ENCODE data around the gene PFDN4.
"Not testable (repeated sequence)": the region's sequence is repeated elsewhere in the genome, so short reads cannot be mapped to it uniquely, and the experiment has no call there.

Gene PFDN4

DNA sequence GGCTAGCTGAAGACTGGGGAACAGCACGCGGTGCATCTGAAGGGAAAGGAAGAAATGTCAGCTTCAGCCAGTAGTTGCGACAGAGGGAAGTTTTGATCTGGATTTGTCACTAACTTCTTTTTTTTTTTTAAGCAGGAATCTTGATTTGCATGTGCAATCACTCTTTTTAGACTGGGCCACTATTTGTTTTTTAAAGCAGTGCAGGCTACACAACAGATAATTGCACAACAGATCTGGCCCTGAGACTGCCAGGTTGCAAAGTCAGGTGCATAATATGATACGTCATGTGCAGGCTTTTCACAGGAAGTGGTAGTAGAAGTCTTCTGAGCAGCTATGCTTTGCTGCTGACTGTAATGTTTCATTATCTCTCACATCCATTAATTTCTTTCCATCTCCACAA lies 13.5 kb downstream of the PFDN4 start:
- peaks cover 4% of the 10 kb centered on the region for H3K4me1 ChIP-seq (ENCODE audit: control insufficient read depth, insufficient read depth, low read length)
- no peaks in the 10 kb centered on the region for H3K27me3 ChIP-seq (ENCODE audit: control insufficient read depth, insufficient read depth, low read length)
- no peaks in the 10 kb centered on the region for H3K36me3 ChIP-seq (ENCODE audit: control insufficient read depth, insufficient read depth, low read length)
- H3K9ac ChIP-seq (ENCODE audit: low read depth, low read length), result no peak overlapping the region
- H3K9me3 ChIP-seq (ENCODE audit: control insufficient read depth, insufficient read depth, low read length), result no peaks in the 10 kb centered on the region
- H3K4me3 ChIP-seq (ENCODE audit: low read depth, low read length), result no peak overlapping the region

DNA sequence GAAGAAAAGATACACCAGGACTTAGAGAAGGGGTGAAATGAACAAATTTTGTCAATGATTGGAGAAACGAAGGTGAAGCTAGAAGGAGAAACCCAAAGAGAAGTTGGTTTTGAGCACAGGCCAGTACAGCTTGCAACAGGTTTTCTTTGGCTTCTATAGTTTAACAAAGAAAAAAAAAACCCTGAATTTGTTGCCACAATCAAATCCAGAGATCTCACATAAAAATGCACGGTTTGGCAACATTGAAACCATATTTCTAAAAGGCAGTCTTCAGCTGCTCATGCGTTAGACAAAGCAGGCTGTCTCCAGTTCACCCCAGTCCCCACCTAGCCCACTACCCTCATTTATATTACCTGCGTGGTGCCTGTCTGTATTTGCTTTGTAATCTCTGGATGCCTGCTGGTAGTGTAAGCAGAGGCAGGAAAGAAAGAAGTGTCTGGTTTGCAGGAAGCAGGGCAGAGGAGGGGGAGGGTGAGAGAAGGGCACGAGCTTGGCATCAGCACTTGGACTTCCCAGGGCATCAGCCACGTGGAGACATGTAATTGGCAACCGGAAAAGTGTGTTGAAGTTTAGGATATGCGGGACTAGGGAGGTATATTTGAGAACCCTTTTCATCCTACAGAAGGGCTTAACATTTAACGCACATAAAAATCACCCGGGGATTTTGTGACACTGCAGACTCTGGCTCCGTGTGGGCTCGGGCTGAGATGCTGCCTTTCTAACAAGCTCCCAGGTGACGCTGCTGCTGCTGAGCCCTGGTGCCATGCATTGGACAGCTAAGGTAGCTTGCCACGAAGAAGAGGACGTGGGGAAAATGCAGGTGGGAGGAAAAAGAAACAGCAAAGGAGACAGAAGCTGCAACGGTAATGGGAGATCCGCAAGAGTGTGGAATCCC lies 14.4 kb downstream of the PFDN4 start:
- H3K4me1 ChIP-seq (ENCODE audit: control insufficient read depth, insufficient read depth, low read length), result peaks cover 4% of the 10 kb centered on the region
- H3K27me3 ChIP-seq (ENCODE audit: control insufficient read depth, insufficient read depth, low read length), result no peaks in the 10 kb centered on the region
- H3K9ac ChIP-seq (ENCODE audit: low read depth, low read length), result no peak overlapping the region
- H3K9me3 ChIP-seq (ENCODE audit: control insufficient read depth, insufficient read depth, low read length), result no peaks in the 10 kb centered on the region
- no peak overlapping the region for H3K4me3 ChIP-seq (ENCODE audit: low read depth, low read length)
- no peaks in the 10 kb centered on the region for H3K36me3 ChIP-seq (ENCODE audit: control insufficient read depth, insufficient read depth, low read length)

DNA sequence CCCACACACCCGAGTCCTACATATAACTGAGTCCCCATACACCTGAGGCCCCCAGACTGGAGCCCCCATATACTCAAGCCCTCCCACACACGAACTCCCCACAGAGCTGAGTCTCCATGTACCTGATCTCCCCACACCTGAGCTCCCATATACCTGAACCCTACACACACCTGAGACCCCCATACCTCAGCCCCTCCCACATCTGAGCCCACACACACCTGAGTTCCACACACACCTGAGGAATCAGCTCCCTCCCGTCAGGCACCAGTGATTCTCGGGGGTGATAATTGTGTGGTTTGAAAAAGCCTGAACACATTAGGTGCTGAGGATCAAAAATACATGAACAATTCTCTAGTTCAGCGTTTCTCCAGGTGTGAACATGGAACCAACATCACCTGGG lies 15.4 kb downstream of the PFDN4 start:
- Histone ChIP-seq H3K9ac (ENCODE audit: low read depth, low read length) (no peak overlapping the region), H3K4me1 (ENCODE audit: control insufficient read depth, insufficient read depth, low read length) (peaks cover 4% of the 10 kb centered on the region), H3K9me3 (ENCODE audit: control insufficient read depth, insufficient read depth, low read length) (no peaks in the 10 kb centered on the region), H3K36me3 (ENCODE audit: control insufficient read depth, insufficient read depth, low read length) (no peaks in the 10 kb centered on the region), H3K4me3 (ENCODE audit: low read depth, low read length) (no peak overlapping the region), H3K27me3 (ENCODE audit: control insufficient read depth, insufficient read depth, low read length) (no peaks in the 10 kb centered on the region)

DNA sequence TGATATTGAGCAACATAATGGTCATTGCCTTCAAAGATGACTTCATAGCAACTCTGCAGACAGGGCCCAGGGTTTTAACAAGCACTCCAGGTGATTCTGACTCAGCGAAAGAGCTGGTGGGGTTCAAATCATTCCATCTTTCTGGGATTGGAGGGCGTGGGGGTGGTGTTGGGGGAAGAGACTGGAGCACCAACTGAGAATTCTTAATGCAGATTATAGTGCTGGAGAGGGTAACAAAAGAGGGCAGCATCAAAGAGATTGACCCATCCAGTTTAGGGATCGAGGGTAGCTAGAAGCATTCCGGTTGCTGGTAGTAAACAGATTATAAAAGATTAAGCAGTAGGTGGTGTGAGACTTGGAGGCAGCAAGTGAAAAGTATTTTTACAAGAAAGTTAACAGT lies 15.9 kb downstream of the PFDN4 start:
- no peaks in the 10 kb centered on the region for H3K36me3 ChIP-seq (ENCODE audit: control insufficient read depth, insufficient read depth, low read length)
- H3K4me3 ChIP-seq (ENCODE audit: low read depth, low read length), result no peak overlapping the region
- no peak overlapping the region for H3K9ac ChIP-seq (ENCODE audit: low read depth, low read length)
- H3K27me3 ChIP-seq (ENCODE audit: control insufficient read depth, insufficient read depth, low read length), result no peaks in the 10 kb centered on the region
- H3K9me3 ChIP-seq (ENCODE audit: control insufficient read depth, insufficient read depth, low read length), result no peaks in the 10 kb centered on the region
- H3K4me1 ChIP-seq (ENCODE audit: control insufficient read depth, insufficient read depth, low read length), result peaks cover 4% of the 10 kb centered on the region

DNA sequence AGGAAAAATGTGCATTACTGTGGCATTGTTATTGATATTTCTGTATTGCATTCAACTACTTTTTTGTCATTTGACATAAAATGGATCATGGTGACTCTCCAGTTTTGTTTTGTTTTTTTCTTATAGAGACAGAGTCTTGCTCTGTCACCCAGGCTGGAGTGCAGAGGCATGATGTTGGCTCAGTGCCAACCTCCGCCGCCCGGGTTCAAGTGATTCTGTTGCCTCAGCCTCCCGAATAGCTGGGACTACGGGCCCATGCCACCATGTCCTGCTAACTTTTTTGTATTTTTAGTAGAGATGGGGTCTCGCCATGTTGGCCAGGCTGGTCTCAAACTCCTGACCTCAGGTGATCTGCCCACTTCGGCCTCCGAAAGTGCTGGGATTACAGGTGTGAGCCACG lies 16.8 kb downstream of the PFDN4 start:
- H3K9me3 ChIP-seq (ENCODE audit: control insufficient read depth, insufficient read depth, low read length); H3K9ac ChIP-seq (ENCODE audit: low read depth, low read length); H3K27me3 ChIP-seq (ENCODE audit: control insufficient read depth, insufficient read depth, low read length); H3K4me1 ChIP-seq (ENCODE audit: control insufficient read depth, insufficient read depth, low read length); H3K4me3 ChIP-seq (ENCODE audit: low read depth, low read length); H3K36me3 ChIP-seq (ENCODE audit: control insufficient read depth, insufficient read depth, low read length): not testable (repeated sequence)

DNA sequence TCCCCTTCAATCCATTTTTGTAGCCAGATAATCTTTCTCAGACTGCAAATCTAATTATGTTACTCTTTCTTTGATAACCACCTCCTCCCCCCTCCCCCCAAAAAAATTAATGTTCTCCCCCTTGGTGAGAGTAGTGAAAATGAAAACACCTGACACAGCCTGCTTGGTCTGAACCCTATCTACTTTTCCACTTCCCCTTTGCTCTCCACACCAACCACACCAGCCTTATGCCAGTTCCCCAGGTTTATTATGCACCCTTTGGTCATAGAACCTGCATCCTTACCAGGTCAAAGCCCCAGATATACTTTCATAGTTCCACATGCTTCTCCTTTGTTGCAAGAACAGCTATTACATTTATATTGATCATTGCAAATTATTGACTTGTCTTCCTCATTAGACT lies 19.4 kb downstream of the PFDN4 start:
- Histone ChIP-seq H3K9me3 (ENCODE audit: control insufficient read depth, insufficient read depth, low read length) (no peaks in the 10 kb centered on the region), H3K4me3 (ENCODE audit: low read depth, low read length) (no peak overlapping the region), H3K4me1 (ENCODE audit: control insufficient read depth, insufficient read depth, low read length) (peaks cover 4% of the 10 kb centered on the region), H3K9ac (ENCODE audit: low read depth, low read length) (no peak overlapping the region), H3K36me3 (ENCODE audit: control insufficient read depth, insufficient read depth, low read length) (no peaks in the 10 kb centered on the region), H3K27me3 (ENCODE audit: control insufficient read depth, insufficient read depth, low read length) (no peaks in the 10 kb centered on the region)

DNA sequence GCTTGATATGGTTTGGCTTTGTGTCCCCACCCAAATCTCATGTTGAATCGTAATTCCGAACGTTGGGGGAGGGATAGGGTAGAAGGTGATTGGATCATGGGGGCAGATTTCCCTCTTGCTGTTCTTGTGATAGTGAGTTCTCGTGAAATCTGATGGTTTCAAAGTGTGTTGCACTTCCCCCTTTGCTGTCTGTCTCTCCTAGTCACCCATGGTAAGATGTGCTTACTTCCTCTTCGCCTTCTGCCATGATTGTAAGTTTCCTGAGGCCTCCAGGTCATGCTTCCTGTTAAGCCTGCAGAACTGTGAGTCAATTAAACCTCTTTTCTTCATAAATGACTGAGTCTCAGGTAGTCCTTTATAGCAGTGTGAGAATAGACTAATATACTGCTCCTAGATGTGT lies 19.9 kb downstream of the PFDN4 start:
- Histone ChIP-seq H3K9ac (ENCODE audit: low read depth, low read length) (no peak overlapping the region), H3K9me3 (ENCODE audit: control insufficient read depth, insufficient read depth, low read length) (no peaks in the 10 kb centered on the region), H3K4me1 (ENCODE audit: control insufficient read depth, insufficient read depth, low read length) (peaks cover 4% of the 10 kb centered on the region), H3K27me3 (ENCODE audit: control insufficient read depth, insufficient read depth, low read length) (no peaks in the 10 kb centered on the region), H3K4me3 (ENCODE audit: low read depth, low read length) (no peak overlapping the region), H3K36me3 (ENCODE audit: control insufficient read depth, insufficient read depth, low read length) (no peaks in the 10 kb centered on the region)

DNA sequence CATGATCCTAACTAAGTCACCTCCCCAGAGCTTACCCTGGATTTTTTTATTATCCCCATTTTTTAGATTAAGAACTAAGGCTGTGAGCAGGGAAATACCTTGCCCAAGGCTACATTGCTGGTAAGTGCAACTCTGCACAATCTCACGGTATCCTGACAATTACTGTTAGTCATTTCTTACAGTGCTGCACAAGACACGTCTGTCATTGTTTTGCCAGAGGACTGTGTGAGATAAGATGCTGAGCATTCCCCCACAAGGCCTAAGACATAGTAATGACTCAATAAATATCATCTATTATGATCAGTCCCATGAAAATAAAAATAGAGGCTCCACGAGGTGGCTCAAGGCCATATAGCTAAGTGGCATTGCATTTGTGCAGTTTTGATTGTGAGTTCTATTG lies 21.0 kb downstream of the PFDN4 start:
- no peaks in the 10 kb centered on the region for H3K36me3 ChIP-seq (ENCODE audit: control insufficient read depth, insufficient read depth, low read length)
- H3K9ac ChIP-seq (ENCODE audit: low read depth, low read length), result no peak overlapping the region
- no peak overlapping the region for H3K4me3 ChIP-seq (ENCODE audit: low read depth, low read length)

DNA sequence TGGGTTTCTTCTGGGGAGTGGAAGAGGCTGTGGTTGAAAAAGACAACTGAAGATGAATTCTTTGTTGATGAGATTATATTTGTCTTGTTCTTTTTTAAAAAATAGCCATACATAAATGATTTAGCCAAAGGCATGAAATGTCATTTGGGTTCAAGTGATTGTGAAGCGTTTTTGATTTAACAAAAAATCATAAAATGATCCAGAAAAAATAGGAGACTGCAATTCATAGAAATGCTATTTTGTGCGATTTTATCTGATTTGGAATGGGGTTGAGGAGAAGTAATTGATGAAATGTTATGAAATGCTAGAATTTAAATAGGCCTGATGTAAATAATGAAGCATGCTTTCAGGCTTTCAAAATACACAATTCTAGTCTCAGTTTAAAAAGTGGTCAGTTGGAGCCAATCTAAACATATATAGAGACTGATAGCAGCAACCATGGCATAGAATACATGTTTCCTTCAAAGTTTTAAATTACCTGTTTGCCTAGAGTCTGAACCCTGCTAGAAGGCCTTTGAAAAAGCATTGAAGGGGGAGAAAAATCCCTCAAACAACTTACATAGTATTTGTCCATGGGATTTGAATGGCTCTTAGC lies 21.8 kb downstream of the PFDN4 start:
- no peak overlapping the region for H3K9ac ChIP-seq (ENCODE audit: low read depth, low read length)
- H3K4me3 ChIP-seq (ENCODE audit: low read depth, low read length), result no peak overlapping the region
- H3K9me3 ChIP-seq (ENCODE audit: control insufficient read depth, insufficient read depth, low read length), result no peaks in the 10 kb centered on the region
- H3K4me1 ChIP-seq (ENCODE audit: control insufficient read depth, insufficient read depth, low read length), result no peaks in the 10 kb centered on the region
- H3K36me3 ChIP-seq (ENCODE audit: control insufficient read depth, insufficient read depth, low read length), result no peaks in the 10 kb centered on the region
- H3K27me3 ChIP-seq (ENCODE audit: control insufficient read depth, insufficient read depth, low read length), result no peaks in the 10 kb centered on the region

More for the DNA sequence above, 21.0 kb downstream of the PFDN4 start:
- Histone ChIP-seq H3K9me3 (ENCODE audit: control insufficient read depth, insufficient read depth, low read length) (no peaks in the 10 kb centered on the region), H3K27me3 (ENCODE audit: control insufficient read depth, insufficient read depth, low read length) (no peaks in the 10 kb centered on the region), H3K4me1 (ENCODE audit: control insufficient read depth, insufficient read depth, low read length) (no peaks in the 10 kb centered on the region)

DNA sequence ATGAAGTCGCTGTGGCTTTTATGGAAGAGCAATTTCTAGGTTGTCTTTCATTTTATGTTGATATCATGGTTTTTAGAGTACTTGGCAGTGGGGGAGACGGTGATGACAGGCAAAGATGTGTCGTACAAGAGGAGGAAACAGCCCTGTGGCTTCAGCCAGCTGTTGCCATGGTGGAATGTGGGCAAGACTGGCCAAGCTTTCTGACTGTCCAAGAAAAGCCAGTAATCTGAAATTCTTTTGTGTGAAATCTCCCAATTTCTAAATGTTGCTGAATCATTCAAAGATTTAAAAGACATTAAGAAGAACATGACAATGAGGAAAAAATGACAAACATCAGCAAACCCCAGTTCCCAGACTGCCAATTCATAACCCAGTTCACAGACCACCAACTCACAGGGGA lies 23.1 kb downstream of the PFDN4 start:
- H3K4me1 ChIP-seq (ENCODE audit: control insufficient read depth, insufficient read depth, low read length), result no peaks in the 10 kb centered on the region
- no peaks in the 10 kb centered on the region for H3K9me3 ChIP-seq (ENCODE audit: control insufficient read depth, insufficient read depth, low read length)
- no peaks in the 10 kb centered on the region for H3K36me3 ChIP-seq (ENCODE audit: control insufficient read depth, insufficient read depth, low read length)
- no peak overlapping the region for H3K9ac ChIP-seq (ENCODE audit: low read depth, low read length)
- H3K4me3 ChIP-seq (ENCODE audit: low read depth, low read length), result no peak overlapping the region
- no peaks in the 10 kb centered on the region for H3K27me3 ChIP-seq (ENCODE audit: control insufficient read depth, insufficient read depth, low read length)

DNA sequence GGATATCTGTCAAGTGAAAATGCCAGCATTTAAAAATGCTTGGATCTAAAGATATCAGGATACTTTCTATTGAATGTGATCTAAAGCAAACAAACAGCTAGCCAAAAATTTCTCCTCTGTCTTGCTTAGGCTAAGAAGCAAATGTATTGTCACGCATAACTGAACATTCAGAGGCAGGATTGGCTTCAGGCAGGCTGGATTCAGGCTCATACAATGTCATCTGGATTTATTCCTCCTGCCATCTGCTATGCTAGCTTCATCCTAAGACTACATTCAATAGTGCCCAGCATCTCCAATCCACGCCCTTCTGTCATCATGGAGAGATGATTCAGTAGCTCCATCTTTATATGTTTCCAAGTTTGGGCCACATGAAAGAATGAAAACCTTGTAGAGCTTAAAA lies 27.1 kb downstream of the PFDN4 start:
- Histone ChIP-seq H3K4me1 (ENCODE audit: control insufficient read depth, insufficient read depth, low read length) (no peaks in the 10 kb centered on the region), H3K27me3 (ENCODE audit: control insufficient read depth, insufficient read depth, low read length) (no peaks in the 10 kb centered on the region), H3K9ac (ENCODE audit: low read depth, low read length) (no peak overlapping the region), H3K36me3 (ENCODE audit: control insufficient read depth, insufficient read depth, low read length) (no peaks in the 10 kb centered on the region), H3K9me3 (ENCODE audit: control insufficient read depth, insufficient read depth, low read length) (no peaks in the 10 kb centered on the region), H3K4me3 (ENCODE audit: low read depth, low read length) (no peak overlapping the region)
